ENCODE measurements around the gene PPFIA2.

Gene PPFIA2

DNA sequence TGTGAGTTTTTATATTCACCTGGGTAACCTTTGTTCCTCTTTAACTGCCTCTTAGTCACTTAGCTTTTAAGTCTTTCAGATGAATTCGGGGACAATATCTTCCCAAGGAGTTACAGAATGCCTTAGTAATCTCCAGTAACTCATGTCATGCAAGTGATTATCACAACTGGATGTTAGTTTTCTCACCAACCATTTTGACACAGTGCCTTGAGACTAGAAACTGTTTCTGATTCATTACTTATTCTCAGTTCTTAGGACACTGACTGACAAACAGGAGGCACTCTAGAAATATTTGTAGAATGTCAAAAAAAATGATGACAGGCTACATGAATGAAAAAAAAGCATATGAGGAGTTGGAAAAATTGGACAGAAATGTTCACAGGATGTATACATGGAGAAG, 346.2 kb downstream of the PPFIA2 start:
- H3K4me3 ChIP-seq (ENCODE audit: low read depth, low read length): no peak overlapping the region
- TF ChIP-seq, protein P1, sequence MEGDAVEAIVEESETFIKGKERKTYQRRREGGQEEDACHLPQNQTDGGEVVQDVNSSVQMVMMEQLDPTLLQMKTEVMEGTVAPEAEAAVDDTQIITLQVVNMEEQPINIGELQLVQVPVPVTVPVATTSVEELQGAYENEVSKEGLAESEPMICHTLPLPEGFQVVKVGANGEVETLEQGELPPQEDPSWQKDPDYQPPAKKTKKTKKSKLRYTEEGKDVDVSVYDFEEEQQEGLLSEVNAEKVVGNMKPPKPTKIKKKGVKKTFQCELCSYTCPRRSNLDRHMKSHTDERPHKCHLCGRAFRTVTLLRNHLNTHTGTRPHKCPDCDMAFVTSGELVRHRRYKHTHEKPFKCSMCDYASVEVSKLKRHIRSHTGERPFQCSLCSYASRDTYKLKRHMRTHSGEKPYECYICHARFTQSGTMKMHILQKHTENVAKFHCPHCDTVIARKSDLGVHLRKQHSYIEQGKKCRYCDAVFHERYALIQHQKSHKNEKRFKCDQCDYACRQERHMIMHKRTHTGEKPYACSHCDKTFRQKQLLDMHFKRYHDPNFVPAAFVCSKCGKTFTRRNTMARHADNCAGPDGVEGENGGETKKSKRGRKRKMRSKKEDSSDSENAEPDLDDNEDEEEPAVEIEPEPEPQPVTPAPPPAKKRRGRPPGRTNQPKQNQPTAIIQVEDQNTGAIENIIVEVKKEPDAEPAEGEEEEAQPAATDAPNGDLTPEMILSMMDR (IDR thresholded peaks at IDR 0.05; ENCODE audit: low read depth, low read length): no peak

DNA sequence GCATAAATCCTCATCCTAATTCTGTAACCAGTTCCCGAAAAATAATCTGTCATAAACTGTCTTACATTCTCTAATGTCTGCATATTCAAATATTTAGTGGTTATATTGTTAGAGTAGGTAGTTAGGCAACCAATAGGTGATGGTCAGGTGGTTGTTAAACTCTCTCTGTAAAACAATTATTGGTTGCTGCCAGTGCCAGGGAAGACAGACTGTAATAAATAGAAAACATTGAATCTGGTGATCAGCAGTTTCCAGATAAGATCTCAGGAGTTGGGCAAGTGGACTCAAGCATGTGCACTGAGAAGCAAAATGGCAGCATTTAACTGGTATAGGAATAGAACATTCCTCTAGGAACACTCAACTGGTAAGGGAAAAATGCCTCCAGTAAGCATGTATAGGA, 355.8 kb downstream of the PPFIA2 start:
- TF ChIP-seq, protein P1 (IDR thresholded peaks at IDR 0.05; ENCODE audit: low read depth, low read length): no peak
- H3K4me3 ChIP-seq (ENCODE audit: low read depth, low read length): no peak overlapping the region

DNA sequence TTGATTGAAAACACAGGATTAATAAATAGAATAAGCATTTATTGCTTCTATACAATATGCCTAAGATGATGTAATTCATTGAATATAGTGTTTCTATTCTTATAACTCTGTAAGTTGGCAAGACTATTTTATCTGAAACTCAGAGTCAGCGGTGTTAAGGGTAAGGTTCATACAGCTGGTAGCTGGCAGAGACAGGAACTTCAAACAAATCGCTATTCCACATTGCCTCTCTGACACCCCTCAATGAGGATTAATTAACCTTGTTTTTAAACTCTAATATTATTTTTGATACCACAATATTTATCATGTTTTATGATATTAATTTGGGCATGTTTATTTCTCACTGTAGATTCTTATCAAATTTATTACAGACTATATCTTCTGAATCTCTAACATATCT, 357.9 kb downstream of the PPFIA2 start:
- H3K4me3 ChIP-seq (ENCODE audit: low read depth, low read length): no peak overlapping the region
- TF ChIP-seq, protein P1 (IDR thresholded peaks at IDR 0.05; ENCODE audit: low read depth, low read length): no peak

DNA sequence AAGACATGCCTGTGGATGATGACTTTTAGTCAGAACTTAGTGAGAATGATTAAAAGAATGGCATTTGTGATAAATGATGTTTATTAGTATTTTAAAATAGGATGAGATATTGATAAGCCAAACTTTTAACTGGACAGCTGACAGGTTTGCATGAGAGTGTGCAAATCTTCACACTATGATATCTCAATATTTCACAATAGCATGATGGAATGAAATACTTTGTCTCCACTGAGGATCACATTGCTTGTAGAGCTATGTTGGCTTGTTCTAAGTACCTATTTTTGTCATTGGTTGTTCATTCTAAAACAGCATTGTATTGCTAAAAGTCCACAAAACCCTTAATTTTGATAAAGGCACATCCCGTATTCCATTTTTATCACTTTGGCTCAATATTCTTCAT, 359.1 kb downstream of the PPFIA2 start:
- TF ChIP-seq, protein P1 (IDR thresholded peaks at IDR 0.05; ENCODE audit: low read depth, low read length): no peak
- H3K4me3 ChIP-seq (ENCODE audit: low read depth, low read length): no peak overlapping the region

DNA sequence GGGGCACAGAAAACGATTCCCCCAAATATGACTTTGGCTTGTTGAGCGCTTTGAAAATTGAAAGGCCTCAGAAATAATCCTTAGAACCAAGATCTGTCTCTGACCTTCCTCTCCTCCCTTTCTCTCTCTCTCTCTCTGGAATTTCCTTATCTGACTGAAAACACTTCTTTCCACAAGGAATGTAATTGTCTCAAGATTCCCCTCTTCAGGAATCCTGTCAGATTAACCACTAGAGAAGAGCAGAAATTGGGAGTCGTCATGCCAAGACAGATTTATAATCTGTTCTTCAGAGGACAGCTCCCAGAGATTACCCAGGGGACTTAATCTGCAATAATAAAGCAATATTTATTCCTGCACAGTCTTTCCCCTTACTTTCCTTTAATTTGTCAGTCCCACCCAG, 363.7 kb downstream of the PPFIA2 start:
- TF ChIP-seq, protein P1 (IDR thresholded peaks at IDR 0.05; ENCODE audit: low read depth, low read length): no peak
- no peak overlapping the region for H3K4me3 ChIP-seq (ENCODE audit: low read depth, low read length)

DNA sequence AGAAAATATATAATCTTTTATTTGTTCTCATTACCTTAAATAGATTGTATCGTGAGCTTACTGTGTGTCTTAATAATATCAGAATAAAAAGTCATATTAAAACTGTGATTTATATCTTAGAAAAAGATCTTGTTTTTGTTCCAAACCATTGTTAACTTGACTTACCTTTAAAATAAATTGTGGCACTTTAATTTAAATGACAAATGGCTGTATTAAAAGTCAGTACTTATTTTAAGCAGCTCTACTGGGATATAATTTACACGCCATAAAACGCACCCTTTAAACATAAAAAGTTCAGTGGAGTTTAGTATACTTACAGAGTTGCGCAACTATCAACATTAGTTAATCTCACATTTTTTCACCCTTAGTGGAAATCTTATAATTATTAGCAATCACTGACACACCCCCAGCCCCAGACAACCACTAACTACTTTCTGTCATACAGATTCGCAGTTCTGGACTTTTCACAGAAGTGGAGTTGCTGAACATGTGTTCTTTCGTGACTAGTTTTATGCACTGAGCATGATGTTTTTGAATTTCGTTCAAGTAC, 369.5 kb downstream of the PPFIA2 start:
- TF ChIP-seq, protein P1 (IDR thresholded peaks at IDR 0.05; ENCODE audit: low read depth, low read length): no peak
- no peak overlapping the region for H3K4me3 ChIP-seq (ENCODE audit: low read depth, low read length)

DNA sequence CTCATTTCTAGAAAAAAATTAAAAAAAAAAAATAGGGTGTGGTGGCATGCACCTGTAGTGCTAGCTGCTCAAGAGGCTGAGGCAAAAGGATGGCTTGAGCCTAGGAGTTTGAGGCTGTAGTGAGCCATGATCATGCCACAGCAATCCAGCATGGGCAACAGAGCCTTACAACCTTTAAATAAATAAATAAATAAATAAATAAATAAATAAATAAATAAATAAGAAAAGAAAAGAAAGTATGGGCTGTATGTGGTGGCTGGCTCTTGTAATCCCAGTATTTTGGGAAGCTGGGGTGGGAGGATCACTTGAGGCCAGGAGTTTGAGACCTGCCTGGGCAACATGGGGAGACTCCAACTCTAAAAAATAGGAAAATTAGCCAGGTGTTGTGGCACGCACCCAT, 373.0 kb downstream of the PPFIA2 start:
- no peak overlapping the region for H3K4me3 ChIP-seq (ENCODE audit: low read depth, low read length)
- TF ChIP-seq, protein P1 (IDR thresholded peaks at IDR 0.05; ENCODE audit: low read depth, low read length): no peak
